Breast epithelium (tissue), 4 donors: ENCODE results near the gene IGF2. TPM values are rescaled to one million over a fixed set of nuclear protein-coding genes. Genes with fewer than 3 reads are reported as not detected.

Experiments used
- DNase-seq, 2 donors: peaks; one replicate each; pipeline ENCODE4 v3.0.0-alpha.2; 2019; ENCODE audit warnings: low spot score in 2 of 2
- H3K27ac ChIP-seq, 2 donors: fragments of 200-600 bp; sonication (generic) in 1 of 2; one replicate each; pipeline ENCODE4 v1.5.1; 2016 to 2019; ENCODE audit warnings: mild to moderate bottlenecking in 1 of 2
- H3K27me3 ChIP-seq, 2 donors: fragments of 200-600 bp; sonication (generic) in 1 of 2; one replicate each; pipeline versions ENCODE4 v1.5.1 to v1.6.0; 2017 to 2019; ENCODE audit warnings: control low read depth in 1 of 2, mild to moderate bottlenecking in 1 of 2
- H3K36me3 ChIP-seq: fragments of 200-600 bp; one replicate; pipeline ENCODE4 v1.5.1; 2019
- H3K4me1 ChIP-seq, 2 donors: fragments of 200-600 bp; sonication (generic); one replicate each; pipeline ENCODE4 v1.5.1; 2016 to 2019; ENCODE audit warnings: control low read depth in 1 of 2
- H3K4me3 ChIP-seq, 3 donors: fragments of 200-600 bp; sonication (generic); 1 replicate in 2 of 3; 2 replicates in 1 of 3; pipeline ENCODE4 v1.5.1; 2016 to 2019; ENCODE audit warnings: mild to moderate bottlenecking in 3 of 3, moderate library complexity in 2 of 3
- H3K9me3 ChIP-seq, 2 donors: fragments of 200-600 bp; sonication (generic) in 1 of 2; one replicate each; pipeline ENCODE4 v1.5.1; 2016 to 2019; ENCODE audit warnings: control low read depth in 1 of 2
- CTCF ChIP-seq, 3 donors: fragments of 450-650 bp; IDR thresholded peaks; one replicate each; pipeline ENCODE4 v1.5.1; 2016 to 2017; ENCODE audit warnings: antibody characterized with exemption in 3 of 3, mild to moderate bottlenecking in 3 of 3, moderate library complexity in 3 of 3
- POLR2A ChIP-seq: fragments of 450-650 bp; IDR thresholded peaks from one replicate; pipeline ENCODE4 v1.6.1; 2016; ENCODE audit warnings: antibody characterized with exemption, mild to moderate bottlenecking, moderate library complexity
- POLR2AphosphoS5 ChIP-seq, 3 donors: sonication (generic); formaldehyde crosslinking; IDR thresholded peaks; one replicate each; pipeline ENCODE4 v1.6.1; 2017; ENCODE audit warnings: antibody characterized with exemption in 3 of 3
- intact Hi-C: fragments of 100-400 bp; cut with DNase I; formaldehyde crosslinking; loops from one replicate; pipeline ENCODE4 v1.15.1; 2023; ENCODE audit warnings: low total_unique reads
- total RNA-seq, 3 donors: library from RNA; depleted of rRNA; stranded (reverse); fragments of >200 nt; gene quantifications; one replicate each; pipeline ENCODE4 v1.1.0, GENCODE V29; 2016

IGF2 gene
- total RNA-seq, 3 donors from 2014 or later = 13.6 to 65.7 (median 65.2) TPM

GRCh38 chr11:2174361-2174760, 35.2 kb upstream of the IGF2 start:
- Histone ChIP-seq H3K27ac (no peak overlapping the region), H3K9me3 (no peaks in the 10 kb centered on the region), H3K4me3 (no peak overlapping the region), H3K36me3 (no peaks in the 10 kb centered on the region), H3K4me1 (no peaks in the 10 kb centered on the region), H3K27me3 (peaks cover 0 to 11% of the 10 kb centered on the region in 2 donors)
- TF ChIP-seq POLR2AphosphoS5 (IDR thresholded peaks at IDR 0.05) (no peak), POLR2A (no peak), CTCF (IDR thresholded peaks at IDR 0.05) (no peak)
- DNase-seq = no peak
- intact Hi-C loops = no loop called here

GRCh38 chr11:2173761-2174160, 34.6 kb upstream of the IGF2 start:
- H3K9me3 ChIP-seq = no peaks in the 10 kb centered on the region
- no peak for TF ChIP-seq CTCF (IDR thresholded peaks at IDR 0.05)
- no peak for TF ChIP-seq POLR2AphosphoS5 (IDR thresholded peaks at IDR 0.05)
- no peak for TF ChIP-seq POLR2A
- H3K27ac ChIP-seq = no peak overlapping the region
- H3K36me3 ChIP-seq = no peaks in the 10 kb centered on the region
- H3K4me1 ChIP-seq = no peaks in the 10 kb centered on the region
- peaks cover 0 to 17% of the 10 kb centered on the region in 2 donors for H3K27me3 ChIP-seq
- intact Hi-C loops = no loop called here
- no peak for DNase-seq
- no peak overlapping the region for H3K4me3 ChIP-seq

DNA sequence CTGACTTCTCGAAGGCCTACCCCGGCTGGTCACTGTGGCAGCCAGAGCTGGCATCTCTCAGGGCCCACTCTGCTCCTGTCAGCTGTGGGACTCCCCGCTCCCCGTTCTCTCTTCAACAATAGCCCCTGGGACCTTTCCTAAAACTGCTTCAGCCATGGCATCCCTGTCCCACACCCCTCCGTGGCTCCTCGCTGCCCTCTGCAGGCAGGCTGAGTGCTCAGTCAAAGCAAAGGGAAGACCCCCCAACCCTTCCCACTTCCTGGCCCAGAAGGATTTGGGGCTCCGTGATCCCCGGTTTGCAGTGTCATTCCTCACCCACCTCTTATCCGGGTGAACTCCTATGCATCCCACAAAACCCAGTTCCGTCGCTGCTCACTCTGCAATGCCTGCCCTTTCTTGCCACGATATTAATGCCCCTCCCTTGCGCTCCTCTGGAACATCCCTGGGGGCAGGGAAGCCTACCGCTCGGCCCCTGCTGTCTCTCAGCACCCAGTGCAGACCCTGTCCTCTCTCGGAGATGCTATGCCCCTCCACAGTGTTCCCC, 34.0 kb upstream of the IGF2 start:
- TF ChIP-seq POLR2AphosphoS5 (IDR thresholded peaks at IDR 0.05) (no peak), POLR2A (no peak), CTCF (IDR thresholded peaks at IDR 0.05) (no peak)
- Histone ChIP-seq H3K9me3 (no peaks in the 10 kb centered on the region), H3K27ac (no peak overlapping the region), H3K27me3 (peaks cover 0 to 17% of the 10 kb centered on the region in 2 donors), H3K4me1 (no peaks in the 10 kb centered on the region), H3K36me3 (no peaks in the 10 kb centered on the region), H3K4me3 (no peak overlapping the region)
- intact Hi-C loops = no loop called here
- no peak for DNase-seq

GRCh38 chr11:2172676-2173075, 33.5 kb upstream of the IGF2 start:
- DNase-seq = no peak
- Histone ChIP-seq H3K27ac (no peak overlapping the region), H3K36me3 (no peaks in the 10 kb centered on the region), H3K4me1 (no peaks in the 10 kb centered on the region), H3K9me3 (no peaks in the 10 kb centered on the region), H3K4me3 (no peak overlapping the region), H3K27me3 (peaks cover 0 to 17% of the 10 kb centered on the region in 2 donors)
- TF ChIP-seq POLR2A = no peak
- TF ChIP-seq CTCF (IDR thresholded peaks at IDR 0.05) = no peak
- intact Hi-C loops = no loop called here

DNA sequence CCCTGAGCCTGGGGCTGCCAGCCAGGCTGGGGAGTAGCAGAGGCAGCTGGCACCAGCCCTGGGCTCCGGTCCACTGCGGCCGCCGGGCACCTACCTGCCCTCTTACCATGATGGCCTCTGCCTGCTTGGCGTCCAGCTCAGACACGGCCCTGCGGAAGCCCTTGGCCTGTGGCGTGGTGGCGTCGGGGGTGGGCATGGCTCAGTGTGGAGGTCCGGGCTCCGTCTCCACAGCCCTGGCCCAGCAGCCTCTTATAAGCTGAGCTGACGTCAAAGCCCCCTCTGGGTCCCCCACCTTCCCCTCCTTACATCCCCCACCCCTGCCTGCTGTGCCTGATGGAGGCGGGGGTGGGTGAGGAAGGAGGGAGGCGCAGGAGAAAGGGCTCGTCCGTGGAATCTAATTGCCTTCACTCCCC, 32.4 kb upstream of the IGF2 start, which contains the start of gene TH:
TH (minus strand) TSS at position 225 of the 413 bp plus-strand sequence; CDS start at position 196, 29 bp downstream.
- no peak for DNase-seq
- H3K27ac ChIP-seq = no peak within 1 kb of the TSS
- intact Hi-C loops = no loop called here
- no peak for TF ChIP-seq POLR2A
- no peak for TF ChIP-seq CTCF (IDR thresholded peaks at IDR 0.05)
- no peak for TF ChIP-seq POLR2AphosphoS5 (IDR thresholded peaks at IDR 0.05)
- H3K4me3 ChIP-seq = no peak within 1 kb of the TSS
- H3K9me3 ChIP-seq = no peaks in the 10 kb centered on the region
- H3K36me3 ChIP-seq = no peaks in the 10 kb centered on the region
- H3K27me3 ChIP-seq = peaks cover 0 to 22% of the 10 kb centered on the region in 2 donors
- no peaks in the 10 kb centered on the region for H3K4me1 ChIP-seq
